Lower leg skin (tissue), 3 donors: ENCODE data around the gene TAF1D.

Experiments used
- CTCF ChIP-seq, 3 donors: fragments of 450-650 bp; IDR thresholded peaks; one replicate each; pipeline ENCODE4 v1.5.1; 2016; ENCODE audit warnings: antibody characterized with exemption in 3 of 3, mild to moderate bottlenecking in 3 of 3, moderate library complexity in 2 of 3
- POLR2A ChIP-seq, 2 donors: fragments of 450-650 bp; IDR thresholded peaks; one replicate each; pipeline ENCODE4 v1.6.1; 2016 to 2017; ENCODE audit warnings: antibody characterized with exemption in 2 of 2, mild to moderate bottlenecking in 1 of 2, moderate library complexity in 1 of 2

DNA sequence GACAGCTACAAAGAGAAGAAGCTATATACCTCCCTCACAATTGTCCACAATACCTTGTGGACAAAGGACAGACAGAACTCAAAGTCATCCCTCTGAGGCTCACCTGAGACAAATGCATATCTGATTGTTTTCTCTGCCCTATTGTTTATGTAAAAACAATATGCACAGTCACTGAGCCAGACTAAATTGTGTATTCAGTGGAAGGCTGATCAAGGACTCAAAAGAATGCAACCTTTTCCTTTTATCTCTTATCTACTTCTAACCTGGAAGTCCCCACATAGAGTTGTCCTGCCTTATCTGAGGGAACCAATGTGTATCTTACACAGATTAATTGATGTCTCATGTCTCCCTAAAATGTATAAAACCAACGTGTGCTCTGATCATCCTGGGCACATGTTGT lies 28.9 kb upstream of the TAF1D start:
- TF ChIP-seq CTCF (IDR thresholded peaks at IDR 0.05): no peak
- no peak for TF ChIP-seq POLR2A (IDR thresholded peaks at IDR 0.05)
